HCT116 (cell line): ENCODE results near the gene TEN1. TPM values are rescaled to one million over a fixed set of nuclear protein-coding genes. Genes with fewer than 3 reads are reported as not detected.
A peak's percentile ranks its signal among the peaks of the same experiment; 100 is the strongest.

Experiments
- ATAC-seq: fragments of 200-7000 bp; cut with Tn5 transposase; 2 replicates; pipeline ENCODE4 v1.9.1; 2020; ENCODE audit warnings: mild to moderate bottlenecking, moderate library complexity
- BruUV-seq: library from RNA; stranded (reverse); fragments of 400-500 nt; replicated peaks from 2 replicates; lab custom pipeline; 2021; lab: Mats Ljungman, UMichigan
- CTCF ChIA-PET: fragments of 300-600 bp; sonication (Branson Sonifier 250); formaldehyde crosslinking; loops from one replicate; lab custom pipeline; 2021; ENCODE audit warnings: antibody characterized with exemption; lab: Charles Lee
- POLR2A ChIA-PET: fragments of 300-600, 350-600 bp; sonication (Branson Sonifier 250); formaldehyde crosslinking; loops from one replicate; lab custom pipeline; 2021; ENCODE audit warnings: antibody characterized with exemption; lab: Charles Lee
- RAD21 ChIA-PET, 2 experiments: fragments of 300-600 bp; sonication (Branson Sonifier 250); formaldehyde crosslinking; loops; one replicate each; lab custom pipeline; 2023; ENCODE audit warnings: low total read pairs in 2 of 2; ENCODE audit not compliant: uncharacterized antibody in 2 of 2, unreplicated experiment in 2 of 2, low non-redundant PET in 1 of 2; lab: Charles Lee
- DNase-seq: peaks from one replicate; pipeline ENCODE4 v3.0.0-alpha.2; 2010; ENCODE audit warnings: low read depth, low spot score
- H2AFZ ChIP-seq: fragments of 200-600 bp; shearing (Covaris generic), sonication (generic); 2 replicates; pipeline ENCODE4 v1.6.1; 2017; ENCODE audit warnings: low read depth, mixed run types, mixed read lengths, antibody characterized with exemption, low read length; ENCODE audit not compliant: poor library complexity, severe bottlenecking
- H3K27ac ChIP-seq: 2 replicates; pipeline ENCODE4 v1.5.1; 2012; ENCODE audit warnings: low read depth, low read length
- H3K27me3 ChIP-seq: fragments of 200-600 bp; sonication (generic); 2 replicates; pipeline ENCODE4 v1.6.1; 2016; ENCODE audit warnings: mixed run types, low read length, mixed read lengths; ENCODE audit not compliant: insufficient read depth
- H3K36me3 ChIP-seq, 2 experiments: fragments of 200-500 bp in 1 of 2; fragments of 200-600 bp in 1 of 2; sonication (Bioruptor generic) in 1 of 2; sonication (generic) in 1 of 2; 2 replicates each; pipeline versions ENCODE4 v1.5.1 to v1.6.1; 2014 to 2016; ENCODE audit warnings: low read length in 2 of 2, inconsistent platforms in 1 of 2, mixed read lengths in 1 of 2, mixed run types in 1 of 2; ENCODE audit not compliant: insufficient read depth in 2 of 2, control insufficient read depth in 1 of 2
- H3K4me1 ChIP-seq, 2 experiments: fragments of 200-600 bp in 1 of 2; sonication (generic) in 1 of 2; 2 replicates each; pipeline versions ENCODE4 v1.5.1 to v1.6.1; 2012 to 2017; ENCODE audit warnings: low read length in 2 of 2, inconsistent platforms in 1 of 2, mild to moderate bottlenecking in 1 of 2, mixed read lengths in 1 of 2, mixed run types in 1 of 2, moderate library complexity in 1 of 2; ENCODE audit not compliant: insufficient read depth in 2 of 2, control insufficient read depth in 1 of 2
- H3K4me2 ChIP-seq: fragments of 200-600 bp; sonication (generic); 2 replicates; pipeline ENCODE4 v1.6.1; 2017; ENCODE audit warnings: mixed run types, low read length, mixed read lengths
- H3K4me3 ChIP-seq, 2 experiments: fragments of 200-600 bp in 1 of 2; sonication (generic) in 1 of 2; replicated peaks in 1 of 2; 2 replicates each; pipeline ENCODE4 v1.5.1; 2011 to 2016; ENCODE audit warnings: low read length in 2 of 2, control low read depth in 1 of 2, low read depth in 1 of 2, mild to moderate bottlenecking in 1 of 2, mixed read lengths in 1 of 2, mixed run types in 1 of 2
- H3K79me2 ChIP-seq: fragments of 200-600 bp; sonication (generic); 2 replicates; pipeline ENCODE4 v1.6.1; 2017; ENCODE audit warnings: mild to moderate bottlenecking, mixed run types, low read length, moderate library complexity, mixed read lengths; ENCODE audit not compliant: insufficient read depth
- H3K9ac ChIP-seq: fragments of 200-600 bp; sonication (generic); 2 replicates; pipeline ENCODE4 v1.6.1; 2016; ENCODE audit warnings: low read length, mixed read lengths
- H3K9me2 ChIP-seq: fragments of 200-600 bp; sonication (generic), shearing (Covaris generic); 2 replicates; pipeline ENCODE4 v1.6.1; 2017; ENCODE audit warnings: mixed run types, mild to moderate bottlenecking, moderate library complexity; ENCODE audit not compliant: insufficient read depth
- H3K9me3 ChIP-seq, 2 experiments: fragments of 200-500 bp in 1 of 2; fragments of 200-600 bp in 1 of 2; sonication (Bioruptor generic) in 1 of 2; sonication (generic) in 1 of 2; 2 replicates each; pipeline ENCODE4 v1.6.1; 2014 to 2017; ENCODE audit warnings: low read length in 2 of 2, mixed read lengths in 2 of 2, inconsistent platforms in 1 of 2, low read depth in 1 of 2, mild to moderate bottlenecking in 1 of 2, mixed run types in 1 of 2, moderate library complexity in 1 of 2; ENCODE audit not compliant: control insufficient read depth in 1 of 2, insufficient read depth in 1 of 2
- H4K20me1 ChIP-seq: fragments of 200-600 bp; sonication (generic), shearing (Covaris generic); 2 replicates; pipeline ENCODE4 v1.6.1; 2017; ENCODE audit warnings: mixed run types, mild to moderate bottlenecking, moderate library complexity; ENCODE audit not compliant: insufficient read depth
- EZH2 ChIP-seq: fragments of 200-600 bp; sonication (generic); IDR thresholded peaks from 2 replicates; pipeline ENCODE4 v1.6.1; 2017; ENCODE audit warnings: antibody characterized with exemption, mixed run types
- FOSL1 ChIP-seq: IDR thresholded peaks from 2 replicates; pipeline ENCODE4 v1.6.1; 2012; ENCODE audit warnings: low read depth
- YY1 ChIP-seq: IDR thresholded peaks from 2 replicates; pipeline ENCODE4 v1.6.1; 2011; ENCODE audit warnings: low read length, low read depth, moderate library complexity, mild to moderate bottlenecking; ENCODE audit not compliant: insufficient replicate concordance; ENCODE audit errors: extremely low read depth
- ZFX ChIP-seq: fragments of 450-650 bp; IDR thresholded peaks from 2 replicates; pipeline ENCODE4 v1.6.1; 2017
- ZNF274 ChIP-seq: fragments of 200-500 bp; sonication (Bioruptor generic); IDR thresholded peaks from 2 replicates; pipeline ENCODE4 v1.6.1; 2014; ENCODE audit warnings: mild to moderate bottlenecking, low read depth, low read length, inconsistent platforms
- intact Hi-C: fragments of 100-400 bp; cut with micrococcal nuclease; formaldehyde crosslinking; loops from 2 replicates; pipeline ENCODE4 v1.10.0; 2022
- total RNA-seq: library from RNA; stranded (reverse); gene quantifications from one replicate; pipeline ENCODE4 v1.2.1, GENCODE V29; 2021; ENCODE audit not compliant: unreplicated experiment
- TF ChIP-seq, protein P1 (sequence below): IDR thresholded peaks from 2 replicates; pipeline ENCODE4 v1.6.1; 2011; ENCODE audit warnings: mild to moderate bottlenecking, low read length, moderate library complexity; ENCODE audit not compliant: insufficient replicate concordance; ENCODE audit errors: extremely low read depth
- TF ChIP-seq, protein P2 (sequence below): IDR thresholded peaks from 2 replicates; pipeline ENCODE4 v1.6.1; 2012

The TEN1 gene
- total RNA-seq, 1 experiment from 2014 or later = 18.5 TPM

DNA sequence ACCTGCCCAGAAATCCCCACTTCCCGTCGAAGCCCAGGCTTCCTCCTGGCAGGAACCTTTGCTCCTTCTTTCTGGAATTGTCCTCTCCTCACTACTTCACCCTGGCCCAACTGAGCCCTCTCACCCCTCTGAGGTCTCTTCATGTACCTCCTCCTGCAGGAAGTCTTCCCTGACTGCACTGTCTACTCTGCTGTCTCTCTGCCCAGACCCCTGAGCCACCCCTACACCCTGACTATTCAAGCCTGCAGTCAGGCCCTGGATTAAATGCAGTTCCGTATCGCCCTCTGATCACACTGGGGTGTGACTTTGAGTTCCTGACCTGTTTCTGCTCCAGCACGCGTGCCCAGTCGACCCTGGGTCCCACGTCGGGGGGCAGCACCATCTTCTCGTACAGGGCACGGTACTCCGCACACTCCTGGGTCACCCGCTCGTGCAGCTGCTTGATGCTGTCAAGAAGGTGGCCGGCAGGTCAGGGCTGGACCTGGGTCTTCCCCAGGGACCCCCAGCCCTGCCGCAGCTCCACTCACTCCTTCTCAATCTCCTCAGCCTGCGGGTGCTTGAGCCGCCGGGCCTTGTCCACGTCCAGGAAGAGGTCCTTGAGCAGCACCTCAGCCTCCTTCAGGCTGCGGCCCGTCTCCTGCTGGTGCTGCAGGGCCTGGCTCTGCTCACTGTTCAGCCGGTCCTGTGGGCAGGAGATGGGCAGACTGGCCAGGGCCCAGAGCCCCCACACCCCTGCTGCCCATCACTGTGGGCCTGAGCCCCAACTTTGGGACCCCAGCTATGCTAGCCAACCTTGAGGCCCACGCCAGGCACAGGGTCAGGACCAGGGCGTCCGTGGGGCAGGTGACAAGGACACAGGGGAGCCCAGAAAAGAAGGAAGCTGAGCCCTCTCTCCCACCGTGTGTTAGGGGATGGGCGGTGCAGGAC, 44.2 kb downstream of the TEN1 start:
- TF ChIP-seq, protein P1, sequence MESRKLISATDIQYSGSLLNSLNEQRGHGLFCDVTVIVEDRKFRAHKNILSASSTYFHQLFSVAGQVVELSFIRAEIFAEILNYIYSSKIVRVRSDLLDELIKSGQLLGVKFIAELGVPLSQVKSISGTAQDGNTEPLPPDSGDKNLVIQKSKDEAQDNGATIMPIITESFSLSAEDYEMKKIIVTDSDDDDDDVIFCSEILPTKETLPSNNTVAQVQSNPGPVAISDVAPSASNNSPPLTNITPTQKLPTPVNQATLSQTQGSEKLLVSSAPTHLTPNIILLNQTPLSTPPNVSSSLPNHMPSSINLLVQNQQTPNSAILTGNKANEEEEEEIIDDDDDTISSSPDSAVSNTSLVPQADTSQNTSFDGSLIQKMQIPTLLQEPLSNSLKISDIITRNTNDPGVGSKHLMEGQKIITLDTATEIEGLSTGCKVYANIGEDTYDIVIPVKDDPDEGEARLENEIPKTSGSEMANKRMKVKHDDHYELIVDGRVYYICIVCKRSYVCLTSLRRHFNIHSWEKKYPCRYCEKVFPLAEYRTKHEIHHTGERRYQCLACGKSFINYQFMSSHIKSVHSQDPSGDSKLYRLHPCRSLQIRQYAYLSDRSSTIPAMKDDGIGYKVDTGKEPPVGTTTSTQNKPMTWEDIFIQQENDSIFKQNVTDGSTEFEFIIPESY = no peak
- no peak for TF ChIP-seq FOSL1
- no peak for TF ChIP-seq EZH2
- TF ChIP-seq, protein P2, sequence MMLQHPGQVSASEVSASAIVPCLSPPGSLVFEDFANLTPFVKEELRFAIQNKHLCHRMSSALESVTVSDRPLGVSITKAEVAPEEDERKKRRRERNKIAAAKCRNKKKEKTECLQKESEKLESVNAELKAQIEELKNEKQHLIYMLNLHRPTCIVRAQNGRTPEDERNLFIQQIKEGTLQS = no peak
- TF ChIP-seq YY1 = no peak
- TF ChIP-seq ZFX = no peak
- no peak for TF ChIP-seq ZNF274
- no peaks in the 10 kb centered on the region for H3K9me2 ChIP-seq
- H2AFZ ChIP-seq = no peak overlapping the region
- H4K20me1 ChIP-seq = no peaks in the 10 kb centered on the region
- H3K79me2 ChIP-seq = peaks cover 36% of the 10 kb centered on the region
- no peaks in the 10 kb centered on the region for H3K9me3 ChIP-seq
- intact Hi-C loops = no loop called here
- BruUV-seq = no TSS peak
- no peak overlapping the region for H3K4me2 ChIP-seq
- H3K27me3 ChIP-seq = no peaks in the 10 kb centered on the region
- ATAC-seq (no peak), DNase-seq (no peak)
- peaks cover 15 to 28% of the 10 kb centered on the region in 2 experiments for H3K4me1 ChIP-seq
- H3K4me3 ChIP-seq = no peak overlapping the region
- ChIA-PET POLR2A (no interaction called here), CTCF (no interaction called here), RAD21 (interaction anchor here in 1 of 2 experiments (0.5 kb wide), 1 partner anchor 260 kb away, joined by 3 read pairs; no protein-coding TSS in a partner anchor)
- H3K36me3 ChIP-seq = peaks cover 24 to 25% of the 10 kb centered on the region in 2 experiments
- no peak overlapping the region for H3K9ac ChIP-seq
- peak overlapping the region; percentile 11; the same call in 1 of the 2 replicates for H3K27ac ChIP-seq
